Gastrocnemius medialis (tissue), 4 donors: Measurements from ENCODE around the gene ADIPOR2.

Experiments used
- CTCF ChIP-seq, 5 experiments: fragments of 450-650 bp in 3 of 5; fragments of 200-600 bp in 2 of 5; sonication (generic) in 2 of 5; IDR thresholded peaks in 4 of 5; conservative IDR thresholded peaks in 1 of 5; 1 replicate in 4 of 5; 2 replicates in 1 of 5; pipeline ENCODE4 v1.5.1; 2016 to 2019; ENCODE audit warnings: antibody characterized with exemption in 5 of 5, mild to moderate bottlenecking in 3 of 5, moderate library complexity in 3 of 5
- POLR2A ChIP-seq, 2 donors: fragments of 450-650 bp; IDR thresholded peaks; one replicate each; pipeline ENCODE4 v1.6.1; 2017; ENCODE audit warnings: antibody characterized with exemption in 2 of 2, mild to moderate bottlenecking in 2 of 2, moderate library complexity in 2 of 2

- TF ChIP-seq CTCF (IDR thresholded peaks at IDR 0.05 in 4 of 5, conservative IDR thresholded peaks at IDR 0.05 in 1 of 5) = no peak
- no peak for TF ChIP-seq POLR2A (IDR thresholded peaks at IDR 0.05)
Measured at GRCh38 chr12:1768615-1769014, 77.7 kb downstream of the ADIPOR2 start.
